DMS114 treated with DMSO at 0.1 percent for 48 hours (cell line): ENCODE measurements around the gene LPO.

ENCODE experiments used
- DNase-seq: peaks from one replicate; lab custom pipeline; 2025; ENCODE audit not compliant: unreplicated experiment; lab: John Stamatoyannopoulos, UW

The LPO gene

DNA sequence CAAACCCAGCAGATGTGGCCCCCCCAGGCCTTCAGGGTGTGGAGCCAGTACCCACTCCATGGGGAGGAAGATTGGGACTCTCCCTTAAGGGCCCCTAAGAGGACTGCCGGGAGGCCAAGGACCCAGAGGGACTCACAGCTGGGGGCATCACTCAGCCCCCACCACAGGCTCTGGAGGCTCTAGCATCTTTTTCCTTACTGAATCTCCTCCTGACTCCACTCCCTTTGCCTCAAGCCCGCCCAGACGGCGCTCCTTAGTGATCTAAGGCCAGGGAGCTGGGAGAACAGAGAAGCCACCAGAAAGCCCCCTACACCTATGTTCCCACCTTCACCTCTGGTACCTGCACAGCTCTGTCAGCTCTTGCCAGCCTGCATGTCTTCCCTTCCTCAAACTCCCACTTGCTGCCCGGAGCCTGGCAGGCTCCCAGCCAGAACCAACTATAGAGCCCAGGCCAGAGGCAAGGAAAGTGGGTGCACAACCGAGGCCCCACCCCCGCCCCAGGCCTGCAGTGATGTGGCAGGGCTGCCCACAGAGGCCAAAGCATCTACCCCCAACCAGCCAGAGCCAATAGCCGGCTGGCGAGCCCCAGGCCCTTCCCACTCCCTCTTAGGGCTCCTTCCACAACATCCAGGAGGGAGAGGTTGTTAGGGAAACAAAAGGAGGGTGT is 64.7 kb downstream of the LPO start:
- DNase-seq: no peak

- DNase-seq: peak; percentile 28
Observed at GRCh38 chr17:58303971-58304749, 65.8 kb downstream of the LPO start.

GRCh38 chr17:58304750-58305486 is 66.5 kb downstream of the LPO start:
- no peak for DNase-seq

GRCh38 chr17:58305626-58306025 is 67.2 kb downstream of the LPO start:
- DNase-seq: no peak

GRCh38 chr17:58306131-58306951 is 68.0 kb downstream of the LPO start:
- DNase-seq: no peak

- no peak for DNase-seq
Observed at GRCh38 chr17:58307468-58308172, 69.2 kb downstream of the LPO start.

- no peak for DNase-seq
Observed at GRCh38 chr17:58308173-58308984, 70.0 kb downstream of the LPO start.

DNA sequence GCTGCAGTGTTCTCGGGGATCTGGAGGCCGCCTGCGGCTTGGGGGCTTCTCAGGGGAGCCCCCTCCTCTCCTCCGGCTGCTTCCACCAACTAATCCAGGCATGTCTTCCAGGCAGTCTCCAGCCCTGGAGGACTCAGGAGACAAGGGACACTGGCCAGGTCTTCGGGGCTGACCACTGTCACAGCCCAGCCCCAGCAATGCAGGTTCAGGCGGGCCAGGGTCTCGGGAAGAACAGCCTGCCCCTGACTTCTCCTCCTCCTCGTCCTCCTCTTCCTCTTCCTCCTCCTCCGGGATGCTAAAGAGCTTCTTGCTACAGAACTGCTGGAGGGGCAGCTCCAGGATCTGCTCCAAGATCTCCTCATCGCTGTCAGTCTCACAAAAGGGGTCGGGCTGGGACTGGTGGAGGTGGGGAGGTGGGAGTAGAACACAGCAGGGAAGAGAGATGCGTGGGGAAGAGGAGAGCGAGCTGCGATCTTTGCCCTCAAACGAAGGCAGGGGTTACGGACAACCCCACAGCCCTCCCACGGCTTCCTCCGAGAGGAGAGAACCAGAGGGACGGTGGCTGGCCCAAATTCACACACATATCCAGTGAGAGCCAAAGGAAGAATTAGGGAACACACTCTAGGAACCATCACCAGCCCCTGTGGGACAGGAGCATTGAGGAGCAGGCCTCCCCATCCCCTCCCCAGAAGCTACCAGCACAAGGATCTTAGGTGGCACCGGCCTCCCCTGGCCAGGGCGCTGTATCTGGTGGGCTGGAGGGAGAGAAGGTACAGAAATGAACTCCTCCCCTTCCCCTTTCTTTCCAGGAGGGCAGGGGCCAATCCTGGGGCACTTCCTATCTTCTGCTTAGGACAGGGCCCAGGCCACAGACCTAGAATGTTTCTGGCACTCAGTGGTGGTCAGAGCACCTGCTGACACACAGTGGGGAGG is 70.9 kb downstream of the LPO start:
- DNase-seq: no peak

DNA sequence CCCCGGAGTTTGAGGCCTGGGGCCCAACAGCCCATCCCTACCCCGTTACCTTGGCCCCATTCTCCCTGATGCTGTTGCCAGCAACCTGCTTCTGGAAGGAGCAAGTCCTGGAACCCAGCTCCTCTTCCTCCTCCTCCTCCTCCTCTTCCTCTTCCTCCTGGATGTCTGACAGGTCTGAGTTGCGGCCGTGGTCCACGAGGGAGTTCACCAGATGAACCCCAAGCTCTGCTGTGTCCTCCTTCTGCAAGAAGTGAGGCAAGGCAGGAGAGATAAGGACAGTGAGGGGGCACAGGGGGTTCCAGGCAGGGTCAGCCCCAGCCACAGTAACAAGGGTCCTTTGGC is 71.5 kb downstream of the LPO start:
- no peak for DNase-seq

GRCh38 chr17:58310511-58311428 is 72.4 kb downstream of the LPO start:
- no peak for DNase-seq

DNA sequence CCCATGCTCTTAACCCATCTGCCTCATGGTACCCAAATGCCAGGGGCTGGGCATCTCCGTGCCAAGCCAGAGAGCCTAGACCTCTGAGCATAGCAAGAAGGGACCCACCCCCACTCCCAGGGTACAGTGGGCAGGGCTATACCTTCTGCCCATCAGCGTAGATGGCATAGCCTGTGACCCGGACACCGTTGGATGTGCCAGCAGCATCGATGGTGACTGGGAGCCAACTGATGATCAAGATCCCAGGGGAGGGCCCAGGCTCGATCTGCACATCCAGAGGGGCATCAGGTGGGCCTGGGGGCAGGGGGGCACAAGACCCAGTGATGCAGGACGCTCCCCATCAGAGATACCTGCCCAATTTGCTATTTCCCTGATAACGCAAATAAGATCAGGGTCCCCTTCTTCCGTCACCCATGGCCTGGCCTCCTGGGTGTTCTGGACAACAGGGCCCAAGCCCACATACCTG is 73.1 kb downstream of the LPO start:
- no peak for DNase-seq

- DNase-seq: no peak
Observed at GRCh38 chr17:58312021-58312630, 73.7 kb downstream of the LPO start.

GRCh38 chr17:58312829-58313228 is 74.4 kb downstream of the LPO start:
- no peak for DNase-seq

GRCh38 chr17:58313815-58314705 is 75.7 kb downstream of the LPO start:
- no peak for DNase-seq

- DNase-seq: no peak
Observed at GRCh38 chr17:58314706-58315015, 76.3 kb downstream of the LPO start.

DNA sequence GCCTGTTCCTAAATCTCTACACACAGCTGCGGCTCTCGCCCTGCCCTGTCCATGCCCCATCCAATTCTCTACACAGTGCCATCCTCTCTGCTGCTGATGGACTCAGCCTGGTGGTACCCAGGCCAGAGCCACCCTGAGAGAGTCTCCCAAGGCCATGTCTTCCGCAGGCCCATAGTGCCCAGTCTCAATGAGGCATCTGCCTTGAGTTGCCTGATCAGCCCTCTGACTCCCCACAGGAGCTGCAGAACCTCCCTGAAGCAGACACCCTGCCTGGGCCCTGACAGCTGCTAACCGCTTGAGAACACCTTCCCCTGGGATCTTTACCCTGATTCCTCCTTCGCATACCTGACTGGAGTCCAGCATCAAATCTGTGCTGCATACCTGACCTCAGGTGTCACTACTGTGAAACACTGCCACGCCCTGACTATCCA is 76.9 kb downstream of the LPO start:
- DNase-seq: no peak
